Activated CD8-positive, alpha-beta T cell treated with anti-CD3 and anti-CD28 coated beads, Interleukin-2, amount 10 ng/mL, durations not matched to agents 7 days and 5 days (primary cell): Measurements from ENCODE around the gene LRRC75B. TPM values are rescaled to one million over a fixed set of nuclear protein-coding genes. Genes with fewer than 3 reads are reported as not detected.
"Not testable (repeated sequence)": the region's sequence is repeated elsewhere in the genome, so short reads cannot be mapped to it uniquely, and the experiment has no call there.

Source experiments
- ATAC-seq: fragments of 150-1000 bp; cut with Tn5 transposase; one replicate; pipeline ENCODE4 v1.10.0; 2021; ENCODE audit warnings: moderate library complexity
- CTCF ChIA-PET: fragments of 350-600 bp; sonication (Branson Sonifier 250); formaldehyde crosslinking; loops from one replicate; lab custom pipeline; 2021; ENCODE audit warnings: antibody characterized with exemption; lab: Charles Lee
- POLR2A ChIA-PET: fragments of 350-600 bp; sonication (Branson Sonifier 250); formaldehyde crosslinking; loops from one replicate; lab custom pipeline; 2021; ENCODE audit warnings: antibody characterized with exemption; lab: Charles Lee
- DNase-seq: peaks from one replicate; pipeline ENCODE4 v3.0.0-alpha.2; 2020
- H3K27ac Mint-ChIP-seq: one replicate; pipeline ENCODE4 v1.8.0; 2021; ENCODE audit warnings: mild to moderate bottlenecking, mixed read lengths
- H3K27me3 Mint-ChIP-seq: one replicate; pipeline ENCODE4 v1.8.0; 2021; ENCODE audit warnings: low read depth, mixed read lengths
- H3K36me3 Mint-ChIP-seq: one replicate; pipeline ENCODE4 v1.8.0; 2021; ENCODE audit warnings: low read depth, mixed read lengths
- H3K4me1 Mint-ChIP-seq: one replicate; pipeline ENCODE4 v1.8.0; 2021; ENCODE audit warnings: low read depth, mixed read lengths
- H3K4me3 Mint-ChIP-seq: one replicate; pipeline ENCODE4 v1.8.0; 2021; ENCODE audit warnings: mild to moderate bottlenecking, mixed read lengths
- H3K9me3 Mint-ChIP-seq: one replicate; pipeline ENCODE4 v1.8.0; 2022; ENCODE audit warnings: mixed read lengths; ENCODE audit not compliant: insufficient read depth
- total RNA-seq, 2 experiments: library from RNA; stranded (reverse); gene quantifications; one replicate each; pipeline ENCODE4 v1.2.3, GENCODE V29; 2021

LRRC75B gene, protein sequence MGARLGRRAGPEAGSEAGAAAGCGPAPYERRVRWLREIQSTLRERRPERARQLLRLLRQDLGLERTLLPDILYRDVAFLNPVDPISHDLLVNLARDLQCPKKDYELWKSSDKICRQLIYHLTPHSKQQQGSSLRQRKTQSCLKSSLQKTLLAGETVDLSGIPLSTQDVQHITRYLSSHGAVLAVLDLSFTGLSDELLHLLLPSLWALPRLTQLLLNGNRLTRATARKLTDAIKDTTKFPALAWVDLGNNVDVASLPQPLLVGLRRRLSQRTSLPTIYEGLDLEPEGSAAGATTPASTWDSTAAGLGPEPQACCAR
- total RNA-seq, result 1 to 10 TPM in 1 of 2 experiments, under 1 TPM in 1; 0.91 to 1.3 TPM

DNA sequence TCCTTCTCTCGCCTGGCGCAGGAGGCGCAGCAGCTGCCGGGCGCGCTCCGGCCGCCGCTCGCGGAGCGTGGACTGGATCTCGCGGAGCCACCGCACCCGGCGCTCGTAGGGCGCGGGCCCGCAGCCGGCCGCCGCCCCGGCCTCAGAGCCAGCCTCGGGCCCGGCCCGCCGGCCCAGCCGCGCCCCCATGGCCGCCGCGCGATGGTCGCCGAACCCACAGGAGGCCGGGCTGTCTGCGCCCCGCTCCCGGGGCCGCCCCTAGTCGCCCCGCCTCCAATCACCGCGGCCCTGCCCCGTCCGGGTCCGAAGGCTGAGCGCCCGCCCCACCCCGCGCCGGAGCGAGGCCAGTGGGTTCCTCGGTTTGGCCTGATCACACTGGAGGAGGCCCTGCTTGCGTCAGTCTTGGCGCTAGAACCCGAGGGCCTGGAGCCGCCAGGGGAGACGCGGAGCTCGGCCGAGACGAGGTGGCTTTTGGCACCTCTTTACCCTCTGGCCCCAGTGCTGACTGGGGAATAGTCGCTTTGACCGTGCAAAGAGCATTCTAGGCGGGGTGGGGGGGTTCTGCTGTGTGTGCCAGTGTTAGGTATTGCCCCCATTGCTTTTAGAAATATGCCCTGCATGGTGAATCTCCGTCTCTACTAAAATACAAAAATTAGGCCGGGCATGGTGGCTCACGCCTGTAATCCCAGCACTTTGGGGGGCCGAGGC, at the start of gene LRRC75B:
LRRC75B (minus strand) TSS at position 223 of the 708 bp plus-strand sequence; CDS start at position 189, 34 bp downstream.
- Mint-ChIP-seq H3K4me3 (peak within 1 kb of the TSS; percentile 78), H3K36me3 (no peaks in the 10 kb centered on the region), H3K4me1 (peaks cover 15% of the 10 kb centered on the region), H3K27me3 (peaks cover 3% of the 10 kb centered on the region), H3K9me3 (no peaks in the 10 kb centered on the region), H3K27ac (peak within 1 kb of the TSS; percentile 67)
- ChIA-PET CTCF (no interaction called here), POLR2A (no interaction called here)
- peak; percentile 40 for DNase-seq
- peak; percentile 83 for ATAC-seq

DNA sequence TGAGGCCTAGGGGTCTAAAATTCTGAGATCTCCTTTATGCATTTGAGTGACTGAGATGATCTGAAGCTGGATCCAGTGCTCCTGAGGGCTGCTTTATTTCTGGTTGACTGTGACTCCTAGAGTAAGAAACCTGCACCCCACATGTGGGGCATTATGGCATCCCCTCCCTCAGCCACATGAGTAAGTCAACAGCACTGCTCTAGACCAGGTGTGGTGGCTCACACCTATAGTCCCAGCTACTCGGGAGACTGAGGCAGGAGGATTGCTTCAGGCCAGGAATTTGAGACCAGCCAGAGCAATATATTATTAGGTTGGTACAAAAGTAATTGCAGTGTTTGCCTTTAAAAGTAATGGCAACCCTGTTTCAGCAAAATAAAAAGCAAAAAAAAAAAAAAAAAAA, 49.4 kb upstream of the LRRC75B start:
- DNase-seq, H3K4me3 Mint-ChIP-seq, H3K4me1 Mint-ChIP-seq, H3K9me3 Mint-ChIP-seq, H3K27ac Mint-ChIP-seq, CTCF ChIA-PET, POLR2A ChIA-PET, H3K27me3 Mint-ChIP-seq, ATAC-seq, H3K36me3 Mint-ChIP-seq: not testable (repeated sequence)

DNA sequence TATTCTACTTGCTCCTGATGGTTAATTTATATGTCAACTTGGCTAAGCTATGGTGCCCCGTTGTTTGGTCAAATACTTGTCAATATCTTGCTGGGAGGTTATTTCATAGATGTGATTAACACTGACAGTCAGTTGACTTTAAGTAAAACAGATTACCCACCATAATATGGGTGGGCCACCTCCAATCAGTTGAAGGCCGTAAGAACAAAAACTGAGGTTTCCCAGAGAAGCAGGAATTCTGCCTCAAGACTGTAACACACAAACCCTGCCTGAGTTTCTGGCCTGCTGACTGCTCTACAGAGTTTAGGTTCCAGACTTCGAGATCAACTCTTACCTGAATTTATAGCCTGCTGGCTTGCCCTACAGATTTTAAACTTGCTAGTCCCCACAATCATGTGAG, 43.6 kb upstream of the LRRC75B start:
- ATAC-seq, H3K9me3 Mint-ChIP-seq, POLR2A ChIA-PET, H3K36me3 Mint-ChIP-seq, H3K27ac Mint-ChIP-seq, CTCF ChIA-PET, H3K4me3 Mint-ChIP-seq, DNase-seq, H3K27me3 Mint-ChIP-seq: not testable (repeated sequence)
- peaks cover 26% of the 10 kb centered on the region for H3K4me1 Mint-ChIP-seq

DNA sequence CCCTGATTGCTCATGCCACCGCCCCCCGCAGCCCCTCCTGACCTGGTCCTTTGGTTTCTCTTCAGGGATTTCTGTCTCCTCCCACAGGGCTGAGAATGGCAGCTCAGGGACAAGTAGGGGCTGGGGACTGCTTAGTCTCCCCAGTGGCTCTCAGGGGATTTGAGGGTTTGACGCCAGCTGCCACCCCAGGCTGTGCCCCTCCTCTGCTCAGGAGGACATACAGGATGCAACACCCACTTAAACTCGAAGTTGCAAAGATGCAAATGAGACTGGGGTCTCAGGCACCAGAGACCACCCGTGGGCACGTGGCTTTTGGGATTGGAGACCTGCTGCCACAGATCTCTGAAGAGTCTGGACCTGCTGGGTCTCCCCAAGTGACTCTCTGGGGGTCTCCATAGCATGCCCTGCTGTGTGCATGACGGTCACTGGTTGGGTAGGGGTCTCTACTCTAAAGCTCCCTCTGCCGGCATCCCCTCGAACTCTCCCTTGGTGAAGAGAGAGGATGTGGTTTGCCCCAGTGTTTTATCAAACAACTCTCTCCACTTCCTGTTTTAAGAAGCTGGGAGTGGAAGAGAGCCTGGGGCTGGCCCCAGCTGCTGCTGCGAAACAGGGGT, 42.0 kb upstream of the LRRC75B start:
- CTCF ChIA-PET, result interaction anchor here (0.7 to 1.1 kb wide), 2 partner anchors 37 to 78 kb away, joined by 3 read pairs; no protein-coding TSS in a partner anchor
- not testable (repeated sequence) for H3K4me3 Mint-ChIP-seq

DNA sequence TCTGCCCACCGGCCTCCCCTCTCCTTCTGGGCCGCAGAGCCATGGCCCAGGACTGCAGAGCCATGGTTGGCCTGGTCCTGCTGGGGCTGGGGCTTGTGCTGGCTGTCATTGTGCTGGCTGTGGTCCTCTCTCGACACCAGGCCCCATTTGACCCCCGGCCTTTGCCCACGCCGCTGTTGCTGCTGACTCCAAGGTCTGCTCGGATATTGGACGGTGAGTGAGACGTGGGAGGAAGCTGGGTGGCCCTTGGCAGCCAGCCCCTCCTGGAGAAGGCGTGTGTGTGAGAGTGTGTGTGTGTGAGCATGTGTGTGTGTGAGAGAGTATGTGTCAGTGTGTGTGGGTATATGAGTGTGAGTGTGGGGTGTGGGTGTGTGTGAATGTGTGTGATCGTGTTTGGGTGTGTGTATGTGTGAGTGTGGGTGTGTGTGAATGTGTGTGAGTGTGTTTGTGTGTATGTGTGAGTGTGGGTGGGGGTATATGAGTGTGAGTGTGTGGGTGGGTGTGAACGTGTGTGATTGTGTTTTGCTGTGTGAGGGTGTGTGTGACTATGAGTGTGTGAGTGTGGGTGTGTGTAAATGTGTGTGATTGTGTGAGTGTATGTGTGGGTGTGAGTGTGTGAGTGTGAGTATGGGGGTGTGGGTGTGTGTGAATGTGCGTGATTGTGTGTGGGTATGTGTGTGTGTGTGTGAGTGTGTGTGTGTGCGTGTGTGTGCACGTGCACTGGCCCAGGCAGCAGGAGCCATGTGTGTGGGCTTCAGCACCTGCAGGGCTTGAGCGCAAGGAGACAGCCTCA, 40.6 kb upstream of the LRRC75B start:
- H3K36me3 Mint-ChIP-seq, POLR2A ChIA-PET, H3K9me3 Mint-ChIP-seq, CTCF ChIA-PET, DNase-seq, H3K4me3 Mint-ChIP-seq, ATAC-seq, H3K27me3 Mint-ChIP-seq: not testable (repeated sequence)
- peaks cover 26% of the 10 kb centered on the region for H3K4me1 Mint-ChIP-seq
- peak overlapping the region; percentile 65 for H3K27ac Mint-ChIP-seq

More for the DNA sequence above, 42.0 kb upstream of the LRRC75B start:
- H3K9me3 Mint-ChIP-seq, POLR2A ChIA-PET, H3K27me3 Mint-ChIP-seq, ATAC-seq, H3K36me3 Mint-ChIP-seq: not testable (repeated sequence)
- Mint-ChIP-seq H3K27ac (peak overlapping the region; percentile 76), H3K4me1 (peaks cover 26% of the 10 kb centered on the region)
- DNase-seq, result peak; percentile 54

DNA sequence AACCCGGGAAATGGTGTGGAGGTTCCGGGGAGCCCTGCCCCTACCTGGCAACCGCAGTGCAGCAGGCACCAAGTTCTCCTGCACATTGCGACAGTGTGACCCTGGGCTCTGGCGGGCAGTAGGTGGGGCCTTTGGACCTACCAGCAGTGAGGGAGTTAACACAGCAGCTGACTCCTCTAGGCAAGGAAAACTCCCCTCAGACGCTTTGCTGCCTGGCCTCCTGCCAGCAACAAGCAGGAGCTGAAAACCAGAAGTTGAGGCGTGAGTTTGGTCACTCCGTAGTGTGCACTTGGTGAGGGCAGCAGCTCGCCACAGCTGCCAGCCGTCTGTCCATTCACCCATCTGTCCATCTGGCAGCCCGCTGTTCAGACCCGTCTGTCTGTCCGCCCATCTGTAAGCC, 39.8 kb upstream of the LRRC75B start:
- H3K4me3 Mint-ChIP-seq, H3K36me3 Mint-ChIP-seq, H3K27me3 Mint-ChIP-seq, H3K27ac Mint-ChIP-seq, CTCF ChIA-PET, POLR2A ChIA-PET, DNase-seq, H3K9me3 Mint-ChIP-seq, ATAC-seq: not testable (repeated sequence)
- H3K4me1 Mint-ChIP-seq, result peaks cover 26% of the 10 kb centered on the region

DNA sequence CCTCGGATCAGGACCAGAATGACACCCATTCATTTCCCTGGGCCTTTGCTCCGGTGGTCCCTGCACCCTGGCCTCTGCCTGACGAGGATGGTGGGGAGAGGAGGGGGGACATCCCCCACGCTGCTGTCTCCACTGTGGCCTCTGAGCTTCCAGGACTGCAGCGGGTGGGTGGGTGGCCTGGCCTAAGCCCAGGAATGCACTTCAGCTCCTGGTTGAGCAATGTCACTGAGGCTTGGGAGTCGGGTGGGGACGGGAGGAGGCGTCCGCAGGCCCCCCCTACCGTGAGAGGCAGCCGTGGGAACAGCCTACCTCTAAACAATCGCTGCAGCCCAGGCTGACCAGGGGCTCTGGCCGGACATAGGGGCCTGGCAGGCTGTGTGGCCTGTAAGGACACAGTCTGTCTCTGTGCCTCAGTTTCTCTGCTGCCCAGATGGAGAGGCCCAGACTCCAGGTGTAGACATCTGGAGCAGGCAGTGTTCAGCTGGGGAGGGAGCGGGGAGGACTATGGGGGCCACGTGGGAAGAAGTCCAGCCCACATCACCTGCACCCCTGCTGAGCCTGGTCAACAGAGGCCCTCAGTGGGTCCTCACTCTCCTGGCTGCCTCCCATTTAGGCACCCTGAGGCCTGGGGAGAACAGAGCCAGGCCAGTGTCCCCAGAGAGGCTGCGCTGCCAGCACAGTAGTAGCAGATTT, 38.7 kb upstream of the LRRC75B start:
- H3K27ac Mint-ChIP-seq, ATAC-seq, H3K9me3 Mint-ChIP-seq, H3K36me3 Mint-ChIP-seq, DNase-seq, H3K4me3 Mint-ChIP-seq, H3K27me3 Mint-ChIP-seq, CTCF ChIA-PET, POLR2A ChIA-PET: not testable (repeated sequence)
- peaks cover 24% of the 10 kb centered on the region for H3K4me1 Mint-ChIP-seq

DNA sequence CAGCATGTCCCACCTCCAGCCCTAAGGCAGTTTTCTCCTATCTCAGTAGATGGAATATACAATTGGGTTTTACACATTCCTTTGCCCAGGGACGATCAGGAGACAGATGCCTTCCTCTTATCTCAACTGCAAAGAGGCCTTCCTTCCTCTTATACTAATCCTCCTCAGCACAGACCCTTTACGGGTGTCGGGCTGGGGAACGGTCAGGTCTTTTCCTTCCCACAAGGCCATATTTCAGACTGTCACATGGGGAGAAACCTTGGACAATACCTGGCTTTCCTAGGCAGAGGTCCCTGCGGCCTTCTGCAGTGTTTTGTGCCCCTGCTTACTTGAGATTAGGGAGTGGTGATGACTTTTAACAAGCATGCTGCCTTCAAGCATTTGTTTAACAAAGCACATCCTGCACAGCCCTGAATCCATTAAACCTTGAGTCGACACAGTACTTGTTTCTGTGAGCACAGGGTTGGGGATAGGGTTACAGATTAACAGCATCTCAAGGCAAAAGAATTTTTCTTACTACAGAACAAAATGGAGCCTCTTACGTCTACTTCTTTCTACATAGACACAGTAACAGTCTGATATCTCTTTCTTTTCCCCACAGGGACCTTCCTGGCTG, 38.0 kb upstream of the LRRC75B start:
- H3K27me3 Mint-ChIP-seq, H3K36me3 Mint-ChIP-seq, ATAC-seq, H3K27ac Mint-ChIP-seq, DNase-seq, H3K9me3 Mint-ChIP-seq, H3K4me3 Mint-ChIP-seq, POLR2A ChIA-PET, CTCF ChIA-PET: not testable (repeated sequence)
- H3K4me1 Mint-ChIP-seq, result peaks cover 21% of the 10 kb centered on the region

DNA sequence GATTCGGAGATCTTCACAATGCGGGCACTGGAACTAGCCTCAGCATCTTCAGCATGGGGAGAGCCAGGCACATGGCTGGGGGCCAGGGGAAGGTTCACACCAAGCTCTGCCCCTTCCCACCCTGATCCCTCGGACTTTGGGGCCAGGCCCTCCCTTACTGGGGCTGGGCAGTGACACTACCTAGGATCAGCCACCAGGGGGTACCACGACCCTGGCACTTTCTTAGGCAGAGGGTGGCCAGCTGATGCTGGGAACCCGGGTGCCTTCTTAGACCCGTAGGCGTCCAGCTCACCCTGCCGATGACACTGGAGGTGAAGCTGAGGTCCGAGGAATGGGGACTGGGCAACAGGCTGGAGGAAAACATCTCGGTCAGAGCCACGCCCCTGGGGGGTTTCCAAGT, 36.2 kb upstream of the LRRC75B start:
- CTCF ChIA-PET, POLR2A ChIA-PET, ATAC-seq, H3K4me1 Mint-ChIP-seq, H3K36me3 Mint-ChIP-seq, H3K9me3 Mint-ChIP-seq, H3K27me3 Mint-ChIP-seq, H3K4me3 Mint-ChIP-seq, H3K27ac Mint-ChIP-seq: not testable (repeated sequence)
- DNase-seq, result peak; percentile 30

DNA sequence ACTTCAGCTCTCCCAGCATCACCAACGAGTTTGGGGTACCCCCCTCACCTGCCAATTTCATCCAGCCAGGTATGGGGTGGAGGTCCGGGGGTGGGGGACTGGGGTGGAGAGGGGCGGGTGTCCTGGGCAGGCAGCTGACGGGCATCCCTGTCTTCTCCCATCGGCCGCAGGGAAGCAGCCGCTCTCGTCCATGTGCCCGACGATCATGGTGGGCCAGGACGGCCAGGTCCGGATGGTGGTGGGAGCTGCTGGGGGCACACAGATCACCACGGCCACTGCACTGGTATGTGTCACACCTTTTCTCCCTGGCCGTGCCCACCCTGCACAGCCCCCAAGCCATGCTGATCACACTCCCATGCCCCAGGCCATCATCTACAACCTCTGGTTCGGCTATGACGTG, 35.0 kb upstream of the LRRC75B start:
- DNase-seq, POLR2A ChIA-PET, H3K4me1 Mint-ChIP-seq, H3K36me3 Mint-ChIP-seq, H3K27me3 Mint-ChIP-seq, CTCF ChIA-PET, H3K9me3 Mint-ChIP-seq, H3K4me3 Mint-ChIP-seq, H3K27ac Mint-ChIP-seq, ATAC-seq: not testable (repeated sequence)

DNA sequence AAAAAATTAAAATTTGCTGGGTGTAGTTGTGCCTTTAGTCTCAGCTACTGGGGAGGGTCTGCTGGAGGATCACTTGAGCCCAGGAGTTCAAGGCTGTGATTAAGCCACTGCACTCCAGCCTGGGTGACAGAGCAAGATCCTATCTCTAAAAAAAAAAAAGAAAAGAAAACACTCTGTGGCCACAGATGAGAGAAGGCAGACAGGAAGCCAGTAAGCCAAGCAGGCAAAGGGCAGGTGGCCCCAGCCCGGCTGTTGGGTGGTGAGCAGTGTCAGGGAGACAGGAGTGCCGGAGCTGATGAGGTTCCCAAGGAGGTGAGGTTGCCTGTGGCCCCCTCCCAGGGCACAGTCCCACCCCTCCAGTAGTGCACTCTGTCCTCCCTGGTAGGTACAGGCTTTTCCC, 29.7 kb upstream of the LRRC75B start:
- H3K27ac Mint-ChIP-seq, result peak overlapping the region; percentile 57
- ATAC-seq (peak; percentile 49), DNase-seq (peak; percentile 60)
- H3K27me3 Mint-ChIP-seq, CTCF ChIA-PET, H3K4me3 Mint-ChIP-seq, POLR2A ChIA-PET, H3K9me3 Mint-ChIP-seq, H3K36me3 Mint-ChIP-seq: not testable (repeated sequence)
- peaks cover 16% of the 10 kb centered on the region for H3K4me1 Mint-ChIP-seq
